PC-9 (cell line): Measurements from ENCODE around the gene KCTD2.
"Not testable (repeated sequence)": the region's sequence is repeated elsewhere in the genome, so short reads cannot be mapped to it uniquely, and the experiment has no call there.

Experiments used
- CTCF ChIP-seq: fragments of 200-600 bp; sonication (generic); conservative IDR thresholded peaks from 2 replicates; pipeline ENCODE4 v1.6.1; 2017; ENCODE audit warnings: mixed run types, antibody characterized with exemption, mild to moderate bottlenecking, moderate library complexity
- EZH2 ChIP-seq: fragments of 200-600 bp; sonication (generic); IDR thresholded peaks from 2 replicates; pipeline ENCODE4 v1.8.0; 2017; ENCODE audit warnings: antibody characterized with exemption, low read depth

- TF ChIP-seq CTCF, EZH2: not testable (repeated sequence)
Measured at GRCh38 chr17:75006084-75006483, 40.9 kb upstream of the KCTD2 start.
